GM13976 (cell line): ENCODE measurements around the gene MSH3.

Experiments used
- DNase-seq: peaks from one replicate; pipeline ENCODE4 v3.0.0; 2012; ENCODE audit warnings: low spot score
- CTCF ChIP-seq: IDR thresholded peaks from 2 replicates; pipeline ENCODE4 v1.5.1; 2012; ENCODE audit warnings: borderline replicate concordance, mild to moderate bottlenecking; ENCODE audit not compliant: insufficient read depth; ENCODE audit errors: extremely low read depth, missing control alignments, control extremely low read depth
- in situ Hi-C: fragments of 300-500 bp; cut with MboI; formaldehyde crosslinking; loops from one replicate; pipeline ENCODE4 v1.12.0; 2022; ENCODE audit warnings: low sequenced_read_pairs, mixed read lengths, inconsistent platforms; ENCODE audit not compliant: unreplicated experiment

Gene MSH3

GRCh38 chr5:80921026-80921425 lies 266.6 kb downstream of the MSH3 start:
- no peak for TF ChIP-seq CTCF
- no peak for DNase-seq
- in situ Hi-C loops: no loop called here

- in situ Hi-C loops: no loop called here
- TF ChIP-seq CTCF: no peak
- DNase-seq: no peak
These were observed 271.5 kb downstream of the MSH3 start for GRCh38 chr5:80925931-80926330.
